ENCODE data around the gene TSBP1.
"Not testable (repeated sequence)": the region's sequence is repeated elsewhere in the genome, so short reads cannot be mapped to it uniquely, and the experiment has no call there.

The TSBP1 gene

DNA sequence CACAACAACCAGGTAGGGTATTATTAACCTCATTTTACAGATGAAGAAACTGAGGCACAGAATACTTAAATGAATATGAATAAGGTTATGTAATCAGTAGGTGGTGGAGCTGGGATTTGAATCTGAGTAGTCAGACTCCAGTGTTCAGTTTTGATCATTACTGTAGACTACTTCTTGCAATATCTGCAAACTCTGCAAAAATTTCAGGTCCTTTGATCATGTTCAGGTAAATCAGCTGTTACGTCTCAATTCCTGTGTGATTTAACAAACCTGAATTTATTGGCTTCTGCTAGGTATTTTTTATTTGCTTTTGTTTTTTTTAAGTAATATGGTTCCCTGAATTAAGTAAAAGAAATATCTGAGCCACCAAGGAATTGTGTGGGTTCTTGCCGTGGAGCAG is 77.1 kb downstream of the TSBP1 start:
- Histone ChIP-seq H3K36me3 (no peaks in the 10 kb centered on the region), H3K4me1 (ENCODE audit: control insufficient read depth in 1 of 2, insufficient read depth in 1 of 2, low read depth in 1 of 2, low read length in 1 of 2) (no peaks in the 10 kb centered on the region), H3K27ac (no peak overlapping the region), H3K27me3 (peaks cover 6% of the 10 kb centered on the region), H3K4me3 (ENCODE audit: low read depth in 1 of 2, low read length in 1 of 2) (no peak overlapping the region), H3K9me3 (no peaks in the 10 kb centered on the region)
- TF ChIP-seq, protein P1, sequence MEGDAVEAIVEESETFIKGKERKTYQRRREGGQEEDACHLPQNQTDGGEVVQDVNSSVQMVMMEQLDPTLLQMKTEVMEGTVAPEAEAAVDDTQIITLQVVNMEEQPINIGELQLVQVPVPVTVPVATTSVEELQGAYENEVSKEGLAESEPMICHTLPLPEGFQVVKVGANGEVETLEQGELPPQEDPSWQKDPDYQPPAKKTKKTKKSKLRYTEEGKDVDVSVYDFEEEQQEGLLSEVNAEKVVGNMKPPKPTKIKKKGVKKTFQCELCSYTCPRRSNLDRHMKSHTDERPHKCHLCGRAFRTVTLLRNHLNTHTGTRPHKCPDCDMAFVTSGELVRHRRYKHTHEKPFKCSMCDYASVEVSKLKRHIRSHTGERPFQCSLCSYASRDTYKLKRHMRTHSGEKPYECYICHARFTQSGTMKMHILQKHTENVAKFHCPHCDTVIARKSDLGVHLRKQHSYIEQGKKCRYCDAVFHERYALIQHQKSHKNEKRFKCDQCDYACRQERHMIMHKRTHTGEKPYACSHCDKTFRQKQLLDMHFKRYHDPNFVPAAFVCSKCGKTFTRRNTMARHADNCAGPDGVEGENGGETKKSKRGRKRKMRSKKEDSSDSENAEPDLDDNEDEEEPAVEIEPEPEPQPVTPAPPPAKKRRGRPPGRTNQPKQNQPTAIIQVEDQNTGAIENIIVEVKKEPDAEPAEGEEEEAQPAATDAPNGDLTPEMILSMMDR (IDR thresholded peaks at IDR 0.05): no peak

DNA sequence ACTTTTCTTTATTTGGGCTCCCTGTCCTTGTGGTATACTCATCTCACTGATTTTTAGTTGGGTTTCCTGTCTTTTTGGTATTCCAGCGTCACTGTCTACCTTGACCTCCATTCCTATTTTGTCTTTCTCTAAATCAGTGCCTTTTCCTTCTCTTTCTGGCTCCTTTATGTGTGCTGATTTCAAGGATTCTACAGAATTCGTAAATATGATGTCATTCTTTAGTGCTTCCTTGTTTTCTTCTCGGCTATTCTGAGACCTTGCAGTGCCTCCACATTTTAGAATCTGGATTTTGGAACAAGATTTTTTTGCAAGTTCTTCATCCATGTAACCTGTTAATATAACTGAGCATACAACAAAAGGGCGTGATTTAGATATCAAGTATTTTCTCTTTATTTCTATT is 78.0 kb downstream of the TSBP1 start:
- Histone ChIP-seq H3K27me3 (peaks cover 14% of the 10 kb centered on the region), H3K36me3 (no peaks in the 10 kb centered on the region), H3K4me1 (ENCODE audit: control insufficient read depth in 1 of 2, insufficient read depth in 1 of 2, low read depth in 1 of 2, low read length in 1 of 2) (no peaks in the 10 kb centered on the region), H3K27ac (no peak overlapping the region), H3K9me3 (no peaks in the 10 kb centered on the region), H3K4me3 (ENCODE audit: low read depth in 1 of 2, low read length in 1 of 2) (no peak overlapping the region)
- TF ChIP-seq, protein P1 (IDR thresholded peaks at IDR 0.05): no peak

DNA sequence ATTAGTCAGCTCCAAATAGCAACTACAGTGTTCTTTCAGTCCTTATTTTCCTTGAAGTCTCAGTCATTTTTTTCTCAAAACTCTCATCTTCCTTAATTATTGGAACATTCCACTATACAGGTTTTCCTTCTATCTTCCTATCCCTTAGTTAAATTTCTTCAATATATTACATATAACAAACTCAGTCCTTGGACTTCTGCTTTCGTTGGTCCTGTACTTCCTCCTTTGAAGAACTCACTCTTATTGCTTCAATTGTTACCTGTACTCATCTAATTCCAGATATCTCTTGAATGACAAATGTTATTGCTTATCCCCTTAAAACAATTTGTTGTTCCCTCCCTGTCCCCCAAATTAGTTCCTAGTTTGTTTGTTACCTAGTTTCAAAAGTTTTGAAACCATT is 80.2 kb downstream of the TSBP1 start:
- no peak overlapping the region for H3K27ac ChIP-seq
- H3K27me3 ChIP-seq: peaks cover 22% of the 10 kb centered on the region
- TF ChIP-seq, protein P1 (IDR thresholded peaks at IDR 0.05): no peak
- no peak overlapping the region for H3K4me3 ChIP-seq (ENCODE audit: low read depth in 1 of 2, low read length in 1 of 2)
- H3K36me3 ChIP-seq: no peaks in the 10 kb centered on the region
- no peaks in the 10 kb centered on the region for H3K9me3 ChIP-seq
- H3K4me1 ChIP-seq (ENCODE audit: control insufficient read depth in 1 of 2, insufficient read depth in 1 of 2, low read depth in 1 of 2, low read length in 1 of 2): no peaks in the 10 kb centered on the region

DNA sequence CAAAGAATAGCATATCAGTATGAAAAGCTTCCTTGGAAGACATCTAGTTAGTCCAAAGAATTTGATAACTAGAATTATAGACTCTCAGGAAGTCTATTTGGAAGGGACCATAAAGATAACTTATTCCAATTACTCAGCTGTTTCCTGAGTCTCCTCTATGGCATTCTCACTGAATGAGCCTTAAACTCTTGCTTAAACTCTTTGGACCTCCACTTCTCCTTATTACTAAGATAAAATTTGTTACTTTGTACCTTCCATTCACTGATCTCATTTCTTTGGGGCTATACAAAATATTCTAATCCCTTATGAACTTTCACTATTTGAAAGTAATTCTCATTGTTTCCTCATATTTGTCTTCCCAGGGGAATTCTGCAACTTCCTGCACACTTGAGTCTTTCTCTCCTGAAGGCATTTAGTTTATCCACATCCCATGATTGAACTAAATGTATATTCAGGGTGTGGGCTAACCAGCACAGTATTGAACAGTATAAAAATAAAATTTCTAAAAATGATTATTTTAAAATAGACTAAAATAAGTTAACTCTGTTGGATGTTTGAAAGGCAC is 80.7 kb downstream of the TSBP1 start:
- H3K27ac ChIP-seq: no peak overlapping the region
- H3K4me3 ChIP-seq (ENCODE audit: low read depth in 1 of 2, low read length in 1 of 2): no peak overlapping the region
- H3K36me3 ChIP-seq: no peaks in the 10 kb centered on the region
- TF ChIP-seq, protein P1 (IDR thresholded peaks at IDR 0.05): no peak
- H3K9me3 ChIP-seq: no peaks in the 10 kb centered on the region
- H3K4me1 ChIP-seq (ENCODE audit: control insufficient read depth in 1 of 2, insufficient read depth in 1 of 2, low read depth in 1 of 2, low read length in 1 of 2): no peaks in the 10 kb centered on the region
- H3K27me3 ChIP-seq: peaks cover 22% of the 10 kb centered on the region

DNA sequence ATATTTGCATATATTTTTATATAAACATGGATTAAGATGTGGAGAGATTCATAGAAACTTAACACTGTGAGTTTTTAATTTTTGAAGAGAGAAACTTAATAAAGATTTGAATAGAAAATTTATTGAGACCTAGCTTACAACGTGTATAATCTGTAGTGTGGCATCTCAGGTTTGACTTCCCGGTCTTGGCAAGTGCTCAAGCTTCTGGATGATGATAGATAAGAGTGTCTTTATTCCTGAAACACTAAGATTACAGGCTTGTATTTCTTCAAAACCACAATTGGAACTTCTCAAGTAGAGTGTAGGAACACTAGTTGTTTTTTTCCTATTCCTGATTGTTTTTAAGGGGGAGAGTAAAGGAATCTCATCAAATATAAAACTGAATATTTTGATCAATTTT is 83.3 kb downstream of the TSBP1 start:
- TF ChIP-seq, protein P1 (IDR thresholded peaks at IDR 0.05): no peak
- Histone ChIP-seq H3K9me3 (no peaks in the 10 kb centered on the region), H3K4me1 (ENCODE audit: control insufficient read depth in 1 of 2, insufficient read depth in 1 of 2, low read depth in 1 of 2, low read length in 1 of 2) (no peaks in the 10 kb centered on the region), H3K4me3 (ENCODE audit: low read depth in 1 of 2, low read length in 1 of 2) (no peak overlapping the region), H3K36me3 (no peaks in the 10 kb centered on the region), H3K27ac (no peak overlapping the region), H3K27me3 (peaks cover 22% of the 10 kb centered on the region)

DNA sequence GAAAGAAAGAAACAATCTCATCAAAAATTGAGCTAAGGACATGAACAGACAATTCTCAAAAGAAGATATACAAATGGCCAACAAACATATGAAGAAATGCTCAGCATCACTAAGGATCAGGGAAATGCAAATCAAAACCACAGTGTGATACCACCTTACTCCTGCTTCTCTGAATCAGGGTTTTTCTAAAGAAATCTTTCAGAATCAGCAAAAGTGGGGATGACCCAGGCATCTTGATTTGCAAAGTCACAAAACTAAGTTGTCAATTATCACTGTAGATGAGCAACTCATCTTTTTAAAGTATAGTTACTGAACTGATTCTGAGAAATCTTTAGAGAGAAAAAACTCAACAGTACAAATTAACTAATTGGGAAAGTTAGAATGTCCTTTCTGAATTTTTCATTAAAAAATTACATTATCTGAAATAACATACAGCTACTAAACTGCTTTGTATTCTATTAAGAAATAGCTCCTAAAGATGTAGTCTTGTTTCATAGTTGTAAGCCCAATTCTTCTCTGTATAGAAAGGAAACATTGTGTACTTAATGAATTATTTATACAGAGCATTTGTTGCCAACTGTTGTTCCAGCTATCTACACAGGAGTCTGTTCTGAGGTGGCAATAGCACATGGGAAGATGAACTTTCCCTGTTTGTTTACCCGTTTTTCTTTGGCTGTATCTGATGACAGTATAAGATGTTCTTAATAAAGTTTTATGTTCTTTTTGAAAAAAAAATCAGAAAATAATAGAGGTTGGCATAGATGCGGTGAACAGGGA is 97.7 kb downstream of the TSBP1 start:
- H3K27me3 ChIP-seq; H3K27ac ChIP-seq; H3K4me1 ChIP-seq (ENCODE audit: control insufficient read depth in 1 of 2, insufficient read depth in 1 of 2, low read depth in 1 of 2, low read length in 1 of 2); H3K9me3 ChIP-seq; H3K4me3 ChIP-seq (ENCODE audit: low read depth in 1 of 2, low read length in 1 of 2); H3K36me3 ChIP-seq: not testable (repeated sequence)

Data from neutrophil (primary cell).